GM19099 (cell line): ENCODE results near the gene CIZ1.

Experiments
- POLR2A ChIP-seq: IDR thresholded peaks from 3 replicates; pipeline ENCODE4 v1.6.1; 2011; ENCODE audit warnings: low read depth; ENCODE audit not compliant: insufficient read length; ENCODE audit errors: extremely low read depth

CIZ1 gene

DNA sequence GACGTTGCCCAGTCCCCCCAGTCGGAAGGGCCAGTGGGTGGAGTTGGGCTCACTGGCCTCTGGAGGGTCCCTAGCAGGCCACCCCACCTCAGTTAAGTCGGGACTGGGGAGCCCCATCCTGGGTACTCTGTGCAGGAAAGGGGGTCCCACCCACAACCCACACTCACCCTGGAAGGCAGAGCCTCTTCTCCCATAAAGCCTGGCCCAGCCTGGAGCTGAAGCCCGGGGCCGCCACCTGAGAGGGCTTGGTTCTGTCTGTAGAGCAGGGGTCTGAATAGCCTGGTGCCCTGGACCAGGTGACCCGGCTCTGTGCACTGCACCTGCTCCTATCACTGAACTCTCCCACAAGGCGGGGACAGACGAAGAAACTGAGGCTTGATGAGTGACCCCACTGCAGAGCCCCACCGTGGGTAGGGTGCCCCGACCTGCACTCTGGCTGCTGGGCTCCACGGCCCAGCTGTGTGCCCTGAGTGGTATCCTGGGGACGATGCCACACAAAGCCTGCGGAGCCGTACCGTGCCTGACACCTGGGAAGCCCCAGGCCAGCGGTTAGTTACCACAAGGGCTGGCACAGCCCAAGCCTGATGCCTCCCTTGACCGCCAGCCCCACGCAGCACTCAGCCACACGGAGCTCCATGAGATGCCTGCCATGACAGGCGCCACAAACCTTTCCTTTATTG, 71.2 kb downstream of the CIZ1 start:
- TF ChIP-seq POLR2A, result no peak

DNA sequence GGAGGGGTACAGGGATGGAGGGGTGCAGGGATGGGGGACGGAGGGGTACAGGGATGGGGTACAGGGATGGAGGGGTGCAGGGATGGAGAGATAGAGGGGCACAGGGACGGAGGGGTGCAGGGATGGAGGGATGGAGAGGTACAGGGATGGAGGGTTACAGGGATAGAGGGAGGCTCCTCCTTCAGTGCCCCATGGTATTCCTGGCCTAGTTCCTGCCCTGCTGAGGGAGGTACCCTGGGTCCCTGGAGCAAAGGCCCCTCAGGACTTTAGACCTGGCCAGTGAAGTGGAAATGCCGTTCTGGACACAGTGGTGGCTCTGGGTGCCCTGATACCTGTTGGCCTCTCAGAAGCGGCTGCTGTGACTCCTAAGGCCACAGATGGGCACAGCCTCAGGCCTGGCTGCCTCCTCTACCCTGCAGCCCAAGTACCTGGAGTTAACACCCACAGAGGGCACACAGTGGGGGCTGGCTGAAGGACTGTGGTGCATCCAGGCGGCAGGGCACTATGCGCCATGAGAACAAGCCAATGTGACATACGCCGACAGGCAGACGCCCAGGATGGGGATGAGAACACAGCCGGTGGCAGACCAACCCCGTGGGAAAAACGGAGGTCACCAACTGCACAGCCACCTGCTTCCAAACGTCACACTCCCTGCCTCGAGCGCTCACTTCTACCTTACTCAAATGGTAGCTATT, 72.3 kb downstream of the CIZ1 start:
- TF ChIP-seq POLR2A, result no peak

DNA sequence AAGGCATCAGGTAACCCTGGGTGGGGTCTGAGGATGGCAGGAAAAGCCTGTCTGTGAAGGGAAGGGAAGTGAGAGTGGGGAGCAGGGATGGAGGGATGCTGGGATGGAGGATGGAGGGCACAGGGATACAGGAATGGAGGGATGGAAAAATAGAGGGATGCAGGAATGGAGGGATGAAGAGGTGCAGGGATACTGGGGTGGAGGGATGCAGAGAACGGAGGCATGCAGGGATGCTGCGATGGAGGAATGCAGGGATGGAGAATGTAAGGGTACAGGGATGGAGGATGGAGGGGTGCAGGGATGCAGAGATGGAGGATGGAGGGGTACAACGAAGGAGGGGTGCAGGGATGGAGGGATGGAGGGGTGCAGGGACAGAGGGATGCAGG, 72.9 kb downstream of the CIZ1 start:
- TF ChIP-seq POLR2A, result no peak

DNA sequence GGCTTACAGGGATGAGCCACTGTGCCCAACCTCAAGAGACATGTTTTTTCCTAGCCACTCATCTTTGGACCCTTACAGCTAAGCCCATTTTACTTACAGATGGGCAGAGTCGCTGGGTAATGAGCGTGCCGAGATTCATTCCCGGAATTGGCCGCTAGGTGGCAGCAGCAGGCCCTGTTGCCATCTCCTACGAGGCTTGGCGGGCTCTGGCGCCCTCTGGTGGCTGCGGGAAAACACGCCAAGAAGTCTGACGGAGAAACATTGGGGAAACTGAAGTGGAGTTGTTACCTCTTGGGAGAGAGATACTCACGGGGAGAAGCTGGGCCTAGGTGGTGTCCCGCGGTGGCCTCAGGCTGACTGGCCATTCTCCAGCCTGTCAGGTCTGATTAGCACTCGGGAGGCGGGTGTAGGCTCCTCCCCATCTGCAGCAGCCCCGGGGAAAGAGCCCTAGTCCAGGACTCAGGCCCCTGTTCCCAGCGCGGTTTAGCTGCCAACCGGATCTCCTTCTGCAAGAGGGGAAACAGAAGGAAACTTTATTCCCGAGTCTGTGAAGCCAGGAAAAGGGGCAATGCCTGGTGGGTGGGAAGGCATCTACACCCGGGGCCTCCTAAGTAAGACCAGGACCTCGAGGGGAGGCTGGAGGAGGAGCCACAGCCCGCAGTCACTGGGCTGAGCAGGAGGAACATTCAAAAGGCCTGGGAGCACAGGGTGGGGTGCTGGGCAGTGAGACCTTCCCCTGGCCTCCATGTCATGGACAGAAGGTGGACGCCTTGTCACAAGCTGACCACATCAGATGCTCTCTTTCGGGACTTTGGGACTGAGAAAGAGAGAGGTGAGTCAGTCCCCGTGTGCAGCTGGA, 73.5 kb downstream of the CIZ1 start:
- TF ChIP-seq POLR2A, result no peak

DNA sequence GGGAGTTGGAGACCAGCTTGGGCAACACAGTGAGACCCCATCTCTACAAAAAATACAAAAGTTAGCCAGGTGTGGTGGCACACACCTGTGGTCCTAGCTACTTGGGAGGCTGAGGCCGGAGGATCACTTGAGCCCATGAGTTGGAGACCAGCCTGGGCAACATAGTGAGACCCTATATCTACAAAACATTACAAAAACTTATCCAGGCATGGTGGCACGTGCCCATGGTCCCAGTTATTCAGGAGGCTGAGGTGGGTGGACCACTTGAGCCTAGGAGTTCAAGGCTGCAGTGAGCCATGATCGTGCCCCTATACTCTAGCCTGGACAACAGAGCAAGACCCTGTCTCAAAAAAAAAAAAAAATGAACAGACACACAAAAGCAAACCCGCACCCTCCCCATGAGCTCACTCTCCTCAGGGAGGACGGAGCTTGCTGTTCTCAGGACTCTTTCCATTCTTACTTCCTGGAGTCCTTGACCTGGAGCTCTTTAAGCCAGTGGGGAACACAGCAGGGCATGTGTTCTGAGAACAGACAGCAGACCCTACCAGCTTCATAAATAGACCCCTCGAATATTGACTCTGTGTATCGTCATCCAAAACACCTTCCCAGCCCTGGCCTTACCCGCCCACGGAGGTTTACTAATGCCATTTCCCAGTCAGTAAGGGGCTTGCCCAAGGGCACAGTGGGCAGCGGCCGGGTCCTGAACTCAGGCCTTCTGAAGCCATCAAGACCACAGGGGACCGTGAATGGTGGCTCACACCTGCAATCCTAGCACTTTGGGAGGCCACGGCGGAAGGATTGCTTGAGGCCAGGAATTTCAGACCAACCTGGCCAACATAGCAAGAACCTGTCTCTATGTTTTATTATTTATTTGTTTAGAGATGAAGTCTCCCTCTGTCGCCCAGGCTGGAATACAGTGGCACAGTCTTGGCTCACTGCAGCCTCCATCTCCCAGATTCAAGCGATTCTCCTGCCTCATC, 75.0 kb downstream of the CIZ1 start:
- no peak for TF ChIP-seq POLR2A
